HEK293 (cell line): Measurements from ENCODE around the gene EFCAB12.
A peak's percentile ranks its signal among the peaks of the same experiment; 100 is the strongest.

Experiments used
- AEBP2 ChIP-seq: fragments of 450-650 bp; formaldehyde crosslinking; IDR thresholded peaks from 2 replicates; pipeline ENCODE4 v1.5.1; 2016; ENCODE audit warnings: missing biosample characterization, missing genetic modification characterization, borderline replicate concordance
- GFI1B ChIP-seq: fragments of 450-650 bp; formaldehyde crosslinking; IDR thresholded peaks from 2 replicates; pipeline ENCODE4 v1.5.1; 2016; ENCODE audit warnings: missing biosample characterization, missing genetic modification characterization
- KLF17 ChIP-seq: fragments of 450-650 bp; formaldehyde crosslinking; IDR thresholded peaks from 2 replicates; pipeline ENCODE4 v1.5.1; 2016; ENCODE audit warnings: missing biosample characterization, missing genetic modification characterization
- PRDM10 ChIP-seq: fragments of 450-650 bp; formaldehyde crosslinking; IDR thresholded peaks from 2 replicates; pipeline ENCODE4 v1.5.1; 2016; ENCODE audit warnings: missing biosample characterization, missing genetic modification characterization
- PRDM6 ChIP-seq: fragments of 450-650 bp; formaldehyde crosslinking; IDR thresholded peaks from 2 replicates; pipeline ENCODE4 v1.5.1; 2017; ENCODE audit warnings: missing biosample characterization, missing genetic modification characterization
- SCRT1 ChIP-seq: fragments of 450-650 bp; formaldehyde crosslinking; IDR thresholded peaks from 2 replicates; pipeline ENCODE4 v1.5.1; 2016; ENCODE audit warnings: missing biosample characterization, missing genetic modification characterization, borderline replicate concordance
- TCF7L2 ChIP-seq: IDR thresholded peaks from 2 replicates; pipeline ENCODE4 v1.6.1; 2011; ENCODE audit warnings: low read depth, mild to moderate bottlenecking, inconsistent platforms, low read length, moderate library complexity, borderline replicate concordance
- WT1 ChIP-seq: fragments of 450-650 bp; formaldehyde crosslinking; IDR thresholded peaks from 2 replicates; pipeline ENCODE4 v1.5.1; 2016; ENCODE audit warnings: missing biosample characterization, missing genetic modification characterization
- ZBTB20 ChIP-seq: fragments of 450-650 bp; formaldehyde crosslinking; IDR thresholded peaks from 2 replicates; pipeline ENCODE4 v1.5.1; 2016; ENCODE audit warnings: missing biosample characterization, missing genetic modification characterization
- ZBTB7A ChIP-seq: fragments of 450-650 bp; formaldehyde crosslinking; IDR thresholded peaks from 2 replicates; pipeline ENCODE4 v1.5.1; 2016; ENCODE audit warnings: low read depth, missing biosample characterization, missing genetic modification characterization
- ZBTB8A ChIP-seq: fragments of 450-650 bp; formaldehyde crosslinking; IDR thresholded peaks from 2 replicates; pipeline ENCODE4 v1.5.1; 2016; ENCODE audit warnings: missing biosample characterization, missing genetic modification characterization
- ZEB2 ChIP-seq: fragments of 450-650 bp; formaldehyde crosslinking; IDR thresholded peaks from 2 replicates; pipeline ENCODE4 v1.5.1; 2016; ENCODE audit warnings: missing biosample characterization, missing genetic modification characterization
- ZIC2 ChIP-seq: fragments of 450-650 bp; formaldehyde crosslinking; IDR thresholded peaks from 2 replicates; pipeline ENCODE4 v1.5.1; 2016; ENCODE audit warnings: missing biosample characterization, missing genetic modification characterization
- ZNF274 ChIP-seq, 2 experiments: fragments of 200-500 bp in 1 of 2; fragments of 450-650 bp in 1 of 2; sonication (Bioruptor generic) in 1 of 2; formaldehyde crosslinking in 1 of 2; IDR thresholded peaks; 2 replicates each; pipeline versions ENCODE4 v1.5.1 to v1.6.1; 2014 to 2016; ENCODE audit warnings: borderline replicate concordance in 1 of 2, inconsistent platforms in 1 of 2, low read length in 1 of 2, missing biosample characterization in 1 of 2, missing genetic modification characterization in 1 of 2
- ZNF404 ChIP-seq: fragments of 450-650 bp; formaldehyde crosslinking; IDR thresholded peaks from 2 replicates; pipeline ENCODE4 v1.5.1; 2017; ENCODE audit warnings: missing biosample characterization, missing genetic modification characterization
- ZNF426 ChIP-seq: fragments of 450-650 bp; formaldehyde crosslinking; IDR thresholded peaks from 2 replicates; pipeline ENCODE4 v1.5.1; 2017; ENCODE audit warnings: missing biosample characterization, missing genetic modification characterization, mild to moderate bottlenecking, inconsistent platforms, moderate library complexity
- ZNF488 ChIP-seq: fragments of 450-650 bp; formaldehyde crosslinking; IDR thresholded peaks from 2 replicates; pipeline ENCODE4 v1.5.1; 2016; ENCODE audit warnings: missing biosample characterization, missing genetic modification characterization
- ZNF521 ChIP-seq: fragments of 450-650 bp; formaldehyde crosslinking; IDR thresholded peaks from 2 replicates; pipeline ENCODE4 v1.5.1; 2017; ENCODE audit warnings: missing biosample characterization, mild to moderate bottlenecking, missing genetic modification characterization
- ZNF555 ChIP-seq: fragments of 450-650 bp; formaldehyde crosslinking; conservative IDR thresholded peaks from 2 replicates; pipeline ENCODE4 v1.5.1; 2017; ENCODE audit warnings: missing biosample characterization, mild to moderate bottlenecking, missing genetic modification characterization, inconsistent platforms
- ZNF621 ChIP-seq: fragments of 450-650 bp; formaldehyde crosslinking; IDR thresholded peaks from 2 replicates; pipeline ENCODE4 v1.5.1; 2017; ENCODE audit warnings: missing biosample characterization, missing genetic modification characterization
- ZNF660 ChIP-seq: fragments of 450-650 bp; IDR thresholded peaks from 2 replicates; pipeline ENCODE4 v1.5.1; 2018; ENCODE audit warnings: missing biosample characterization, mild to moderate bottlenecking, missing genetic modification characterization
- ZNF664 ChIP-seq: fragments of 450-650 bp; formaldehyde crosslinking; IDR thresholded peaks from 2 replicates; pipeline ENCODE4 v1.5.1; 2016; ENCODE audit warnings: missing biosample characterization, missing genetic modification characterization
- ZNF670 ChIP-seq: fragments of 450-650 bp; formaldehyde crosslinking; IDR thresholded peaks from 2 replicates; pipeline ENCODE4 v1.5.1; 2016; ENCODE audit warnings: missing biosample characterization, missing genetic modification characterization, low read depth
- ZNF701 ChIP-seq: fragments of 450-650 bp; formaldehyde crosslinking; IDR thresholded peaks from 2 replicates; pipeline ENCODE4 v1.5.1; 2016; ENCODE audit warnings: missing biosample characterization, missing genetic modification characterization
- ZNF776 ChIP-seq: fragments of 450-650 bp; formaldehyde crosslinking; IDR thresholded peaks from 2 replicates; pipeline ENCODE4 v1.5.0; 2017; ENCODE audit warnings: missing biosample characterization, missing genetic modification characterization, borderline replicate concordance
- ZNF785 ChIP-seq: fragments of 450-650 bp; formaldehyde crosslinking; IDR thresholded peaks from 2 replicates; pipeline ENCODE4 v1.5.1; 2016; ENCODE audit warnings: missing biosample characterization, missing genetic modification characterization
- ZNF843 ChIP-seq: fragments of 450-650 bp; formaldehyde crosslinking; IDR thresholded peaks from 2 replicates; pipeline ENCODE4 v1.5.1; 2016; ENCODE audit warnings: missing biosample characterization, missing genetic modification characterization

The EFCAB12 gene

GRCh38 chr3:129439226-129439816 lies 10.9 kb upstream of the EFCAB12 start (continued):
- no peak for TF ChIP-seq ZBTB20
- TF ChIP-seq ZNF776 (tag by site-specific recombination): no peak
- TF ChIP-seq TCF7L2: no peak
- TF ChIP-seq ZNF701 (tag by site-specific recombination): no peak
- no peak for TF ChIP-seq GFI1B (tag by site-specific recombination)
- no peak for TF ChIP-seq ZIC2 (tag by site-specific recombination)
- TF ChIP-seq ZNF621: no peak
- TF ChIP-seq ZNF488 (tag by site-specific recombination): no peak
- no peak for TF ChIP-seq ZBTB7A (tag by site-specific recombination)
- 0 out of 2 replicates have a peak, but pooled peaks have one; percentile 28 for TF ChIP-seq ZNF843 (tag by site-specific recombination)
- TF ChIP-seq ZNF664 (tag by site-specific recombination): no peak
- TF ChIP-seq AEBP2 (tag by site-specific recombination): no peak
- TF ChIP-seq WT1 (tag by site-specific recombination): 0 out of 2 replicates have a peak, but pooled peaks have one; percentile 28
- no peak for TF ChIP-seq ZNF660 (tag by site-specific recombination)
- no peak for TF ChIP-seq ZNF785 (tag by site-specific recombination)
- 0 out of 2 replicates have a peak, but pooled peaks have one; percentile 7 for TF ChIP-seq ZEB2 (tag by site-specific recombination)
- no peak for TF ChIP-seq ZNF426 (tag by site-specific recombination)
- TF ChIP-seq PRDM10 (tag by site-specific recombination): peak; percentile 67
- TF ChIP-seq KLF17 (tag by site-specific recombination): 0 out of 2 replicates have a peak, but pooled peaks have one; percentile 41
- no peak for TF ChIP-seq ZNF274 (IDR thresholded peaks at IDR 0.05; ENCODE audit: low read length)
- no peak for TF ChIP-seq ZNF274 (tag by site-specific recombination; IDR thresholded peaks at IDR 0.05; ENCODE audit: borderline replicate concordance)
- peak; percentile 74 for TF ChIP-seq ZBTB8A
- TF ChIP-seq ZNF670 (tag by site-specific recombination): no peak
- no peak for TF ChIP-seq PRDM6 (tag by site-specific recombination)
- no peak for TF ChIP-seq SCRT1
- TF ChIP-seq ZNF521 (tag by site-specific recombination): no peak
- TF ChIP-seq ZNF404 (tag by site-specific recombination): no peak
- no peak for TF ChIP-seq ZNF555 (tag by site-specific recombination)
